Fibroblast of skin of back (primary cell): ENCODE data around the gene FCN2. TPM values are rescaled to one million over a fixed set of nuclear protein-coding genes. Genes with fewer than 3 reads are reported as not detected.

Source experiments
- DNase-seq: peaks from one replicate; pipeline ENCODE4 v3.0.0-alpha.2; 2013
- polyA plus RNA-seq, 2 experiments: library from polyadenylated mRNA; unstranded; fragments of 120-200 nt; gene quantifications; one replicate each; pipeline ENCODE4 v1.2.1, GENCODE V29; 2013; ENCODE audit not compliant: insufficient read length in 2 of 2

The FCN2 gene
- not detected for polyA plus RNA-seq (2013, experiment 1 of 2; ENCODE audit: insufficient read length)
- not detected for polyA plus RNA-seq (2013, experiment 2 of 2; ENCODE audit: insufficient read length)

DNA sequence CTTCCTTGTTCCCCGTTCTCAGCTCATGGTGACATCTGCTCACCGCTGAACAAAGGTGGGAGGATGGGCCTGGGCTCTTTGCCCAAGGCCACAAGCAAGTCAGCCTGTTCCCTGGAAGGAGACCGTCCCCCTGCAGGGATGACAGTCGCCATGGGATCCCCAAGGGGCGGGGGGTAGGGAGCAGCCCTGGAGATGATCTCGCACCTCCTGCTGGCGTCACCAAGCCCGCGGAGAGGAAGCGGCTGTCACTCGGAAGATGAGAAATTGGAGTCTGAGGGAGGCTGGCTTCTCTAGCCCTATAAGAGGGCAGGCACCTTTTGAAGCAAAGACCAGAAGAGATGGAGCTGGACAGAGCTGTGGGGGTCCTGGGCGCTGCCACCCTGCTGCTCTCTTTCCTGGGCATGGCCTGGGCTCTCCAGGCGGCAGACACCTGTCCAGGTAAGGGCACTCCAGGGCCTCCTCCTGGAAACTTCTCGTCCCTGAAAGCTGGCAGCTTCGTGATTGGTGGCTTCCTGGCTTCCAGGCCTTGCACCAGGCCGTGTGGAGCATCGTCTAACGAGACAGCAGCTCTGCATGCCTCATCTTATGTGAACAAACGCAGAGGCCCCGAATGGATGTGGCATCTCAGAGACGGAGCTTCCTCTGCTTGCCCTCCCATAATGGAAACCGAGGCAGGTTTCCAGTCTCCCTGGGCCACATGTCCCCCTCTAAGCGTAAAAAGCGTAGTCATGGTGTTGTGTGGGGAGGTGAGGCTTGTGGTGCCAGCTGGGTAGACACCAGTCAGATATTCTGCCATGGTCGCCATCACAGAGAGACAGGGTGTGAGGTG lies at the start of gene FCN2:
FCN2 (plus strand) TSS at position 327 of the 829 bp plus-strand sequence; CDS start at position 339, 12 bp downstream.
- DNase-seq: no peak

- no peak for DNase-seq
These were observed 49.5 kb upstream of the FCN2 start for GRCh38 chr9:134830926-134831720.

- DNase-seq: no peak
These were observed 48.1 kb upstream of the FCN2 start for GRCh38 chr9:134832471-134832870.

GRCh38 chr9:134833294-134833880 lies 47.2 kb upstream of the FCN2 start:
- DNase-seq: no peak

DNA sequence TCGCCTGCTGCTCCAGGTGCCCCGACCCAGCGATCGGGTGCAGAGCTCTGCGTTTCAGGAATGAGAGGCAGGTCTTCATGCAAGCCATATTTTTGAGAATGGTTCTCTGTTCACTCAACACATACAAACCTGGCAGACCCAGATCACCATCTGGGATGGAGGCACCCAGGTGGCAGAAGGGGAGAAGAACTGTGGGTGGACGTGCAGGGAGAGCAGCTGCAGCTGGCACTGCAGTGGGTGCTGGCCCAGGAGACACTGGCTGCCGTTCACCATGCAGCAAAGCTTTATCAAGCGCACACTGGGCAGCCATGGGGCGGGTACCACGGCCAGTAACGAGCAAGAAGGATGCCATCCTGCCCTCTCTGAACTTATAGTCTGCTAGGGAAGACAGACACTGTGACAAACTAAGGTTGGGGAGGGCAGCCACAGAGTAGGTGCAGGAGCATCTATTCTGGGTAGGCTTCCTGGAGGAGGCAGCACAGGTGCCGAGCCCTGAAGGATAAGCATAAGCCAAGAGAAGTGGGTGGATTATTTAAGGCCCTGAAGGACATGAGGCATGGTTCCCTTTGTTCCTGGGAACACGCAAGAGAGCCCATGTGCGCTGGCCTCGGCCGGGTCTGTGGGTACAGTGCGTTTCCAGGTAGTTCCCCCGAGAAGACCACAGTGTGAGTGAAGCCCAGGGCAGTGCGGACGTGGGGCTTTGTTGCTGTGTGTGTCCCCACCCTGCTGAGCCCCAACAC lies 46.2 kb upstream of the FCN2 start:
- no peak for DNase-seq

DNA sequence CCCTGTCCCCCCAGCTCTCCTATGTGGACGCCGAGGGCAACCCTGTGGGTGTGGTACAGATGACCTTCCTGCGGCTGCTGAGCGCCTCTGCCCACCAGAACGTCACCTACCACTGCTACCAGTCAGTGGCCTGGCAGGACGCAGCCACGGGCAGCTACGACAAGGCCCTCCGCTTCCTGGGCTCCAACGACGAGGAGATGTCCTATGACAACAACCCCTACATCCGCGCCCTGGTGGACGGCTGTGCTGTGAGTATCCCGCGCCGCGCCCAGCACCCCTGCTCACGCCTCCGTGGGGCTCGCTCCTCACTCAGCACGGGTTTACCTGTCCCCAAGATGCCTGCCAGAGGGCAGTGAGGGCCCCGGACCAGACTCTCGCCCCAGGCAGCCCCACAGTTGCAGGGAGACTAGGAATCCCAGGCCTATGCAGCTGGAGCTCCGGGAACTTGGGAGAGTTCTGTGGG lies 45.6 kb upstream of the FCN2 start:
- no peak for DNase-seq

DNA sequence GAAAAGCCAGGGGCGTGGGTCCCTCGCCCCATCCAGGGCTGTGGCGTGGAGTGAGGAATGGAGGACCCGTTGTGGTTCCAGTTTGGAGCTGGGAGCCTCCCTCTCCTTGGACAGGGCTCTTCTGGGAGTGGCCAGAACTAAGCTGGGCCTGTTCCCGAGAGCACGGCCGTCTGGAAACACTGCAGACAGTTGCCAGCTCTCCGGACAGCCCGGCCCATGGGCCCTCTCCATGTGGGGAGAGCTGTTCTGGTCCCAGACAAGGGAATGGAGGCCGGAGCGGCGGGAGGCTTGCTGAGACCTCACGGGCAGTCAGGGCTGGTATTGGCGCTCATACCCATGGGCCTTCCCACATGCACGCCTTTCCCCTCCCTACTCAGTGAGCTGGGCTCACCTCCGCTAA lies 45.2 kb upstream of the FCN2 start:
- DNase-seq: no peak

DNA sequence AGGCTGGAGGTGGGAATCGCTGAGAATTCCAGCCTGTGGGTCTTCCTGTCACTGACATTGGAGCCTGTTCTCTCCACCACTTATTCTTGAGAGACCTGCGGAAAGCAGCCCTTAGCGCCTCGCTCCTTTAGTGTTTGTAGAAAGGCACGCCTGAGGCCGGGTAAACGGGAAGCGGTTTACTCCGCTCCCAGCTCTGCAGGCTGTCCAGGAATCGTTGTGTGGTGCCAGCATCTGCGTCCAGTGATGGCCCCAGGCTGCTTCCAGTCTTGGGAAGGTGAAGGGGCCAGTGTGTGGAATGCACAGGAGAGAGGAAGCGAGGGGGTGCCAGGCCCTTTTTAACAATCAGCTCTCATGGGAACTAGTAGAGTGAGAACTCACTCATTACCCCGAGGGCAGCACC lies 44.6 kb upstream of the FCN2 start:
- DNase-seq: no peak

DNA sequence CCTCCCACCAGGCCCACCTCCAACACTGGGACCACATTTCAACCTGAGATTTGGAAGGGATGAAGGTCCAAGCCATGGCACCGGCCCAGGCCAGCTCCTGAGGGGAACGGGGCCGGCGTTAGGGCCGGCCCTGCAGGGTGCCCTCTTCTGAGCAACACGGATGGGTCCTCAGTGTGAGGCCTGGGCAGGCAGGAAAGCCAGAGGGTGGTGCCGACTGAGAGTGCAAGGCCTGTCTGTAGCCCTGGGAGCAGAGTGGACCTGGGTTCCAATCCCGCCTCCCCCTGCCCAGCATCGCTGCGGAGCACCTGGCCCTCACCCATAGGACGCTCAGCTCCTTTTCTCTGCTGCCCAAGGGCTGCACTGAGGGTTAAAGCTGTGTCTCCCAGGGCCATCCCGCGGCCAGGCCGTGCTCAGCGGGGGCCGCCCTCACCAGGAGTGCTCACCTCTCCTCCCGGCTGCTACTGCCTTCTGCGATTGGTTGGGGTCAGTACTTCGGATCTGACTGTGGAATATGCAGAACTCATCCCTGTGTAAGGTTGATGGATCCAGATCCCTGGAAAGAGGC lies 44.1 kb upstream of the FCN2 start:
- DNase-seq: no peak

DNA sequence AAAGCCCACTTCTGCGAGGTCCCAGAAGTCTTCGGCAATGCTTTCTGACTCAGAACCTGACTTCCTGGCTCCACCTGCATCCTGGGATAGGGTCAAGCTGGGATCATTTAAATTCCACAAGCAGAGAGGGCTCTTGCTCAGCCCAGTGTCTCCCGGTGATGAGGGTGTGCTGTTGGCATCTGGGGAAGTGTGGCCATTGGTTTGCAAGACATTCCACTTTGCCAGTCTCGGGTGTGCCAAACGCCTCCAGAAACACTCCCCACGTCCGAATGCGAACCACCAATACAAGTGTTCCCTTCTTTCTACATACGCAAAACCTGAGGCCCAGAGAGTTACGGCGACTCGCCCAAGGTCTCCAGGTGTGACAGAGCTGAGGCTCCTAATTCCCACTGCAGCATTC lies 43.1 kb upstream of the FCN2 start:
- no peak for DNase-seq

DNA sequence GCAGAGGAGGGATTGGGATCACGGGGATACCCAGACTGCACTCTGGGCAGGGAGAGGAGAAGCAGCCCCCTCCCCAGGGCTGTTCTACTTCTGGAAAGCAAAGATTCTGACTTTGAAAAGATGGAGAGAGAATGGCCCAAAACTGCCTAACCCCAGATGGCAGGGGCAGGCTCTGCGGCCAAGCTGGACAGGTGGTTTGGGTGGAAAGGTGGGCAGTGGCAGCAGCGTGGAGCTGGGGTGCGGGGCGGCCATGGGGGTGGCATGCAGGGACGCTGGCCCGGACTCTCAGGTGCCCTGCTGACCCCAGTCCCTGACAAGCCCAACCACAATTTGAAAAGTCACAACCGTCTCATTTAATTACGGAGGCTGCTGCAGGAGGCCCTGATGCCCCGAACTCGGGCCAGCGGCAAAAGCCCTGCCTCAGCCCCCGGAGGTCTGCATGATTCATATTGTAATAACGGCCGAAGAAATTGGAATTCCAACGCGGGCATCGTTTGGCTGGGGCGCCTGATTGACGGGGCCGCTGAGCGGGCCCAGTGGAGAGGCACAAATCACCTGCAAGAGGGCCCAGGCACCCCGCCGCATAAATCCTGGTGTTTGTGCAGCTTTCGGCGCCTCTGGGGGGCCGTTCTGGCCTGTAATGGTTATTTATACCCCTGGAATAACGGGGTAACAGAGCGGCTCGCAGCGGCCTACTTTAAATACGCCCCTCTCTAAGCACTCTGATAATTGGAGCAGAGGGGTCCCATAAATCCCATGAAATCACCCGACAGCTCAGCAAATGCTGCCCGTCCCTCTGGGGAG lies 41.8 kb upstream of the FCN2 start:
- DNase-seq: no peak

DNA sequence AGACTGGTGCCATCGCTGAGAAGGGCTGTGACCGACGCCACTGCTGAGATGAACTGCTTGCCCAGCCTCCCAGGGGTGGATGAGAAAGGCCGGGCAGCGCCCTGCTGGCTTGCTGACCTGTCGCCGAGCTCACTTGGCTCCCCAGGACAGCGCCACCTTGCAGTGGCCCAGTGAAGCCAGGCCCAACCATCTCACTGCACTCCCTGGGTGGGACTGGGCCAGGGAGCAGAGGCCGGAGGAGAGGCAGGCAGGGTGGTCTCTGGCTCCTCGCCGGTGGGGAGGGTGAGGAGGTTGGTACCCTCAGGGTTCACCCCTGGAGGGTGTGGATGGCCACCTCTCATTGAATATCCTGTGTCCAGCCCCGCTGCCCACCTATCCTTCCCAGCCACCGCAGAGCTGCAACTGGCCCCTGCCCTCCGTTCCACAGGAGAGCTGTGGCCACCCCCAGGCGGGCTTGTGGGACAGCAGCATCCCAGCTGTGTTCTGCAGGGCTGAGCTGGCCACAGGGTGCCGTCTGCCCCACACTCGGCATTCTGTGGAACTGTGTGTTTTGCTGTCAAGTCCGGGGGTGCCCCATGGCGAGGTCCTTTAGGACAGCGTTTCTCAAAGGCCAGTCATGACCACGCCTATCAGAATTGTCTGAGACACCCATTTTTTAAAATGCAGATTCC lies 41.0 kb upstream of the FCN2 start:
- DNase-seq: no peak

DNA sequence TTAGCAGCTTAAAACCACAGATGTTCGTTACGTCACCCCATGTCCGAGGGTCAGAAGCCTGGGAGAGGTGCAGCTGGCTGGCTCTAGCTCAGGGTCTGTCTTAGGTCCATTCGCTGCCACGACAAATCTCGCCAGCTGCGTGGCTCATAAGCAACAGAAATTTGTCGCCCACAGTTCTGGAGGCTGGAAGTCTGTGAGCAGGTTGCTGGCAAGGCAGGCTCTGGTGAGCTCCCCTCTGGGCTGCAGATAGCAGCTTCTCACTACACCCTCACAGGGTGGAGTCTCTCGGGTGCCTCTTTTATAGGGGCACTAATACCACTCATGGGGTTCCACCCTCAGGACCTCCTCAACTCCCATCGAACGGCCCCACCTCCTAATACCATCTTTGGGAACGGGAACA lies 40.1 kb upstream of the FCN2 start:
- DNase-seq: no peak

GRCh38 chr9:134841180-134841904 lies 39.3 kb upstream of the FCN2 start:
- no peak for DNase-seq

DNA sequence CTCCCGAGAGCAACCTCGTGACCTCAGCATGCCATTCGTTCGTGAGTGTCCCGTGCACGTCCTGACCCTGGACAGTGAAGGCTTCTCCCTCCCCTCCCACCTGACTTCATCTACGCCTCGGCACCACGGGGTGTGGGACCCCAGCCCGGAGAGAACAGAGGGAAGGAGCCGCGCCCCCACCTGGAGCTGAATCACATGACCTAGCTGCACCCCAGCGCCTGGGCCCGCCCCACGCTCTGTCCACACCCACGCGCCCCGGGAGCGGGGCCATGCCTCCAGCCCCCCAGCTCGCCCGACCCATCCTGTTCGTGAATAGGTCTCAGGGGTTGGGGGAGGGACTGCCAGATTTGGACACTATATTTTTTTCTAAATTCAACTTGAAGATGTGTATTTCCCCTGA lies 38.3 kb upstream of the FCN2 start:
- no peak for DNase-seq

- DNase-seq: no peak
These were observed 36.9 kb upstream of the FCN2 start for GRCh38 chr9:134843740-134844139.

DNA sequence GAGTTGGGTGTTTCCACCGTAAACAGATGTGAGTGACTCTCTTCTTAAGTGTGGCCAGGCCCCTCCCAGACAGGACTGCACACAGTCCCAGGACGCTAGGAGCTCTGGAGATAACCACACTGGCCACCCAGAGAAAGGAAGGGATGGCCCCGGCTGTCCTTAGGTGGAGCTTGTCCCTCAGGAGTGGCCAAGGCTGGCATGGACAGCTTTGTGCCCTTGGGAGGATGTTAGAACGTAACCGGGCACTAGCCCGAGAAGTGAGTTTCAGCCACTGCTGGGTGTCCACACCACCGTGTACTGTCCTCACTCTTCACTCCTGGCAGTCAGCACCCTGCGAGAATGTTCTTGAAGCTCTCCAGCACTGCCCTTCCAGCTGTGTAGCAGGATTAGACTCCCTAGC lies 35.8 kb upstream of the FCN2 start:
- no peak for DNase-seq

DNA sequence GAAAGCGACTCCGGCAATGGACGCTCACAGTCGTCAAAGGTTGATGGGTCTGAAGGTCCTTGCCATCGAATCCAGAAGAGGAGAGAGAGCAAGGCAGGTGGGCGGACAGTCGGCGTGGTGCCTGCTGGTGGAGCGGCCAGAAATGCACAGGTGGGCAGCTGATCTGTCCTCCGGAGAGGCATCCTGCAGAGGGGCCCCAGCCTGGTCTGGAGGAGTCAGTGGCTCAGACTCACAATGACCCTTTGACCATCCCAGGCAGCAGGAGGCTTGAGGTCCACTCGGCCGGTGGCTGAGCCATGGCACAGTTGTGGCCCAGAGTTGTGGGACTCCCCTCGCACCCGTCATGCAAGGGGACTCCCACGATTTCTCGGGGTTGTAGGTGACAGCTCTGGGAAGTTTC lies 34.4 kb upstream of the FCN2 start:
- DNase-seq: no peak

- DNase-seq: no peak
These were observed 33.9 kb upstream of the FCN2 start for GRCh38 chr9:134846699-134847098.

GRCh38 chr9:134847138-134847537 lies 33.5 kb upstream of the FCN2 start:
- DNase-seq: no peak
